Testis (tissue), 3 donors: ENCODE results near the gene MAOA. TPM values are rescaled to one million over a fixed set of nuclear protein-coding genes. Genes with fewer than 3 reads are reported as not detected.

ENCODE experiments used
- DNase-seq: peaks from one replicate; pipeline ENCODE4 v3.0.0-alpha.2; 2019
- H3K27ac ChIP-seq, 2 donors: fragments of 200-600 bp; sonication (generic); one replicate each; pipeline ENCODE4 v1.5.1; 2019
- H3K27me3 ChIP-seq: fragments of 200-600 bp; sonication (generic); one replicate; pipeline ENCODE4 v1.5.1; 2019
- H3K36me3 ChIP-seq: fragments of 200-600 bp; sonication (generic); one replicate; pipeline ENCODE4 v1.5.1; 2017; ENCODE audit warnings: low read depth; ENCODE audit errors: missing control alignments
- H3K4me1 ChIP-seq: fragments of 200-600 bp; sonication (generic); one replicate; pipeline ENCODE4 v1.5.1; 2019
- H3K4me3 ChIP-seq, 2 donors: fragments of 200-600 bp; sonication (generic); one replicate each; pipeline ENCODE4 v1.5.1; 2017 to 2019
- H3K9me3 ChIP-seq: fragments of 200-600 bp; sonication (generic); one replicate; pipeline ENCODE4 v1.5.1; 2017
- POLR2A ChIP-seq: fragments of 450-650 bp; IDR thresholded peaks from one replicate; pipeline ENCODE4 v1.6.1; 2017; ENCODE audit warnings: antibody characterized with exemption, mild to moderate bottlenecking, moderate library complexity
- WGBS, 2 donors: methylation state at CpG; one replicate each; pipeline ENCODE4 v1.1.5; 2018; 5-methylcytosine and 5-hydroxymethylcytosine counted together
- intact Hi-C: fragments of 100-400 bp; cut with DNase I; formaldehyde crosslinking; loops from one replicate; pipeline ENCODE4 v1.15.1; 2023; ENCODE audit warnings: low total_unique reads
- polyA plus RNA-seq: library from polyadenylated mRNA; stranded (reverse); fragments of 350-450 nt; fragmentation: Illumina TruSeq; extraction: RNeasy Lipid Tissue Mini Kit (QIAGEN cat#74804); gene quantifications from one replicate; pipeline ENCODE4 v1.2.3, GENCODE V29; 2014; ENCODE audit warnings: low read depth, low replicate concordance; ENCODE audit not compliant: insufficient read depth
- total RNA-seq, 2 donors: library from RNA; depleted of rRNA; stranded (reverse); fragments of >200 nt; gene quantifications; one replicate each; pipeline ENCODE4 v1.2.3, GENCODE V29; 2016
- TF ChIP-seq, protein P1 (sequence below), 3 experiments: fragments of 450-650 bp in 2 of 3; fragments of 200-600 bp in 1 of 3; sonication (generic) in 1 of 3; IDR thresholded peaks; one replicate each; pipeline ENCODE4 v1.5.1; 2016 to 2019; ENCODE audit warnings: antibody characterized with exemption in 3 of 3, mild to moderate bottlenecking in 2 of 3, moderate library complexity in 1 of 3

Gene MAOA
- total and polyA plus RNA-seq, 3 donors from 2014 or later: 6.5 to 12.3 (median 11.8) TPM

DNA sequence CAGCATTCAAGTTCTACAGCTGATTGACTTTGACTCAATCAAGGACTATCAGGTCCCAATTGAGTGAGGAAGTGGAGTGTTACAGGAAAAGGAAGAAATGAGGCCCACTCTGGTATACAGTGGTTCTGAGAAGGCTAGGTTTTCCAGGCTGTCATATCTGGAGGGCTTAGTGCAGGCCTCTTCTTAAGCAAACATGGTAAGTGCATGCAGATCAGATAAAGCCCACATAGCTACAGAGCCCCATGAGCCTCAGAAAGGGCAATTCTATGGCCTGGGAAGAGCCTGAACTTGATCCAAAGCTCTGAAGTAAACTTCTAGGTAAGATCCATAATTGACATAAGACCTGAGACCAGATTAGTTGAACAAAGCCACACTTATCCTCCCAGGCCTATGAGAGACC lies 29.0 kb upstream of the MAOA start:
- Histone ChIP-seq H3K4me3 (no peak overlapping the region), H3K4me1 (no peaks in the 10 kb centered on the region), H3K27ac (no peak overlapping the region), H3K27me3 (no peaks in the 10 kb centered on the region), H3K36me3 (no peaks in the 10 kb centered on the region), H3K9me3 (no peaks in the 10 kb centered on the region)
- TF ChIP-seq POLR2A: no peak
- TF ChIP-seq, protein P1, sequence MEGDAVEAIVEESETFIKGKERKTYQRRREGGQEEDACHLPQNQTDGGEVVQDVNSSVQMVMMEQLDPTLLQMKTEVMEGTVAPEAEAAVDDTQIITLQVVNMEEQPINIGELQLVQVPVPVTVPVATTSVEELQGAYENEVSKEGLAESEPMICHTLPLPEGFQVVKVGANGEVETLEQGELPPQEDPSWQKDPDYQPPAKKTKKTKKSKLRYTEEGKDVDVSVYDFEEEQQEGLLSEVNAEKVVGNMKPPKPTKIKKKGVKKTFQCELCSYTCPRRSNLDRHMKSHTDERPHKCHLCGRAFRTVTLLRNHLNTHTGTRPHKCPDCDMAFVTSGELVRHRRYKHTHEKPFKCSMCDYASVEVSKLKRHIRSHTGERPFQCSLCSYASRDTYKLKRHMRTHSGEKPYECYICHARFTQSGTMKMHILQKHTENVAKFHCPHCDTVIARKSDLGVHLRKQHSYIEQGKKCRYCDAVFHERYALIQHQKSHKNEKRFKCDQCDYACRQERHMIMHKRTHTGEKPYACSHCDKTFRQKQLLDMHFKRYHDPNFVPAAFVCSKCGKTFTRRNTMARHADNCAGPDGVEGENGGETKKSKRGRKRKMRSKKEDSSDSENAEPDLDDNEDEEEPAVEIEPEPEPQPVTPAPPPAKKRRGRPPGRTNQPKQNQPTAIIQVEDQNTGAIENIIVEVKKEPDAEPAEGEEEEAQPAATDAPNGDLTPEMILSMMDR (IDR thresholded peaks at IDR 0.05): no peak
- DNase-seq: no peak
- intact Hi-C loops: no loop called here

DNA sequence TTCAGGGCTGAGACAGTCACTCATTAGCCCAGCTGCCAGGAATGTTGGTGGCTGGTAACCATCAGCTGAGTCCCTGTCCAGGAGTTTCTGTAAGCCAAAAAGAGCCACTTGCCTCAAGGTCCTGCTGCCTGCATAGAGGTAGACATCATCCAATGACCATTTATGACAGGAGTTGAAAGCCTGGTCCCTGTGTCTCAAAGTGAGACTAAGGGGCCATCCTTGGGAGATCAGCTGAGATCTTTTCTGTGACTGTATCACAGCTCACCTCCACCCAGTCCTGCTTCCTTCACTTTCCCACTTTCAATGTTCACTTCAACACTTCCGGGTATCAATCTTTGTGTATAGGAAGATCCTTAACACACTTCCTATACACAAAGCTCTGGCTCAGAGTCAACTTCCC lies 28.4 kb upstream of the MAOA start:
- Histone ChIP-seq H3K36me3 (no peaks in the 10 kb centered on the region), H3K27ac (no peak overlapping the region), H3K9me3 (no peaks in the 10 kb centered on the region), H3K4me3 (no peak overlapping the region), H3K27me3 (no peaks in the 10 kb centered on the region), H3K4me1 (no peaks in the 10 kb centered on the region)
- no peak for TF ChIP-seq POLR2A
- TF ChIP-seq, protein P1 (IDR thresholded peaks at IDR 0.05): no peak
- 83 to 100% methylated on average over 1 of the region's 1 CpG for WGBS, 2 donors
- DNase-seq: no peak
- intact Hi-C loops: no loop called here

DNA sequence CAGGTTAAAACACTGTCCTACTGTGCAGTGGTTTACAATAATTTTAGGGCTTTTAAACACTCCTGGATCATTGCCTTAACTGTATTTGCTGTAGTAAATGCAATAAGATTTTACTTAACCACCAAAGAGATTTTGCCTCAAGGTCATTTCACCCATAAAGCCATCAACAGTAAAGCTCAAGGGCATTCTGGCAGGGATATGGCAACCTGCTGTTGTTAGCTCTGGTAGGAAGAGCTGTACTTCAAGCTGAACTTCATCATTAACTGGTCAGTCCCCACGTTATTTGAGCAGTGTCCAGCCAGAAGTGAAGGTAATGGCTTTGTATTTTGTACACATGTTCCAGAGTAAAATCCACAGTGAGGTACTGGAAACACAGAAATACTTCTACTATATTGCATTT lies 26.9 kb upstream of the MAOA start:
- 36% methylated on average over 1 of the region's 1 CpG; no CpG with 5 or more reads in 1 of the 2 donors for WGBS, 2 donors

DNA sequence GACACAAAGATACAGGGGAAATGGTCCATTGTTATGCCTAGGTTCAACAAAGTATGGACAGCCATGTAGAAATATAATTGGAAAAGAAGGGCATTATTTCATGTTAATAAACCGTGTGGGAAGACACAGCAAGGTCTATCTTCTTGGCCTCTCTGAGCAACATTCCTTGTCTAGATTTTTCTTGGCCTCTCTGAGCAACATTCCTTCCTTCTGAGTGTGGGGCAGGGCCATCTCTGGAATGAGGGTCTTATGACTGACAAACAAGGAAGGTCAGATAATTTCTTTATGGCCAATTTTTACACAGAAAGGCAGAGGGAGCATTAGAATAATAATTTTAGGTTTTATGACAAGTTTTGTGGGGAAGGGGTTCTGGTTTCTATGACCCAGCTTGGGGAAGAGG lies 24.3 kb upstream of the MAOA start:
- intact Hi-C loops: no loop called here
- Histone ChIP-seq H3K27ac (no peak overlapping the region), H3K9me3 (no peaks in the 10 kb centered on the region), H3K27me3 (no peaks in the 10 kb centered on the region), H3K4me1 (no peaks in the 10 kb centered on the region), H3K36me3 (no peaks in the 10 kb centered on the region), H3K4me3 (no peak overlapping the region)
- no peak for TF ChIP-seq POLR2A
- TF ChIP-seq, protein P1 (IDR thresholded peaks at IDR 0.05): no peak
- DNase-seq: no peak
- WGBS, 2 donors: 65 to 71% methylated on average over 1 of the region's 1 CpG

More for the DNA sequence above, 26.9 kb upstream of the MAOA start:
- intact Hi-C loops: no loop called here
- Histone ChIP-seq H3K27ac (no peak overlapping the region), H3K9me3 (no peaks in the 10 kb centered on the region), H3K36me3 (no peaks in the 10 kb centered on the region), H3K4me3 (no peak overlapping the region), H3K27me3 (no peaks in the 10 kb centered on the region), H3K4me1 (no peaks in the 10 kb centered on the region)
- no peak for DNase-seq
- no peak for TF ChIP-seq POLR2A
- TF ChIP-seq, protein P1 (IDR thresholded peaks at IDR 0.05): no peak

DNA sequence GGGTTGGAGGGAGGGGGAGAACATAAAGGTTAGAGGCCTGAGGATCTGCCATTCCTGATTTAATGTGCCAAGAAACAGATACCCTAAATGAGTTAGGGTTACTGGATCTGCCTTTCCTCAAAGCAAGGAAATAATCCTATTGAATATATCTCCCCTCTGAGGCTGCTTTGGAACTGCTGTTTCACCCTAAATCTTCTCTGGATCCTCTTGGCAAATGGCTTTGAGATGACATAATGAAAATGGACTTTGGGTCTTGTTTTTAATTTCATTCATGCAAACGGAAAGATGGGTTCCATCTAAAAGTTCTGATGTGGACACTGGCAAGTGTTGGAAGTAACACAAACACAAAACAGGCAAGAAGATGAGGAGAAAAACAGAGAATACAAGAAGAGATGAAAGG lies 23.0 kb upstream of the MAOA start:
- TF ChIP-seq POLR2A: no peak
- TF ChIP-seq, protein P1 (IDR thresholded peaks at IDR 0.05): no peak
- Histone ChIP-seq H3K27ac (no peak overlapping the region), H3K4me1 (no peaks in the 10 kb centered on the region), H3K9me3 (no peaks in the 10 kb centered on the region), H3K36me3 (no peaks in the 10 kb centered on the region), H3K27me3 (no peaks in the 10 kb centered on the region), H3K4me3 (no peak overlapping the region)
- no peak for DNase-seq
- intact Hi-C loops: no loop called here
- 67 to 85% methylated on average over 1 of the region's 1 CpG for WGBS, 2 donors
